Brain microvascular endothelial cell (primary cell): ENCODE measurements around the gene KCNQ1.

ENCODE experiments used
- DNase-seq: peaks from one replicate; pipeline ENCODE4 v3.0.0-alpha.2; 2020
- H3K27ac ChIP-seq: fragments of 250-450 bp; sonication (Bioruptor Pico); 2 replicates; pipeline ENCODE4 v1.5.1; 2020; ENCODE audit warnings: mild to moderate bottlenecking, moderate library complexity
- H3K27me3 ChIP-seq: fragments of 250-450 bp; sonication (Bioruptor Pico); replicated peaks from 2 replicates; pipeline ENCODE4 v1.5.1; 2020; ENCODE audit warnings: mild to moderate bottlenecking
- H3K36me3 ChIP-seq: fragments of 250-450 bp; sonication (Bioruptor Pico); replicated peaks from 2 replicates; pipeline ENCODE4 v1.5.1; 2020; ENCODE audit warnings: mild to moderate bottlenecking
- H3K4me3 ChIP-seq: 2 replicates; pipeline ENCODE4 v1.5.1; 2011; ENCODE audit warnings: low read depth, mild to moderate bottlenecking, control low read depth, low read length, moderate library complexity
- CTCF ChIP-seq: IDR thresholded peaks from 2 replicates; pipeline ENCODE4 v1.5.1; 2011; ENCODE audit warnings: low read depth, mild to moderate bottlenecking, moderate library complexity, low read length, control low read depth, inconsistent platforms; ENCODE audit errors: missing control alignments
- in situ Hi-C: cut with HindIII; loops from 2 replicates; pipeline ENCODE4 v1.10.0; 2017; ENCODE audit warnings: low sequenced_read_pairs, low pct_ligation_motif_present

Gene KCNQ1

GRCh38 chr11:2777871-2778629, 333.2 kb downstream of the KCNQ1 start:
- in situ Hi-C loops, result no loop called here
- Histone ChIP-seq H3K27ac (no peak overlapping the region), H3K36me3 (no peaks in the 10 kb centered on the region), H3K27me3 (peaks cover 3% of the 10 kb centered on the region), H3K4me3 (no peak overlapping the region)
- DNase-seq, result no peak
- TF ChIP-seq CTCF, result no peak

- no peak for TF ChIP-seq CTCF
- Histone ChIP-seq H3K27me3 (no peaks in the 10 kb centered on the region), H3K36me3 (no peaks in the 10 kb centered on the region), H3K4me3 (no peak overlapping the region), H3K27ac (no peak overlapping the region)
- peak; percentile 27 for DNase-seq
- in situ Hi-C loops, result no loop called here
Observed at GRCh38 chr11:2778630-2779498, 334.1 kb downstream of the KCNQ1 start.

- H3K27ac ChIP-seq, result no peak overlapping the region
- no peaks in the 10 kb centered on the region for H3K36me3 ChIP-seq
- H3K27me3 ChIP-seq, result no peaks in the 10 kb centered on the region
- in situ Hi-C loops, result no loop called here
- TF ChIP-seq CTCF, result no peak
- DNase-seq, result no peak
- H3K4me3 ChIP-seq, result no peak overlapping the region
Observed at GRCh38 chr11:2779499-2779980, 334.7 kb downstream of the KCNQ1 start.

GRCh38 chr11:2779981-2780849, 335.4 kb downstream of the KCNQ1 start:
- no peak for TF ChIP-seq CTCF
- Histone ChIP-seq H3K4me3 (no peak overlapping the region), H3K36me3 (no peaks in the 10 kb centered on the region), H3K27me3 (no peaks in the 10 kb centered on the region), H3K27ac (no peak overlapping the region)
- DNase-seq, result no peak
- in situ Hi-C loops, result no loop called here

GRCh38 chr11:2780850-2781407, 336.1 kb downstream of the KCNQ1 start:
- Histone ChIP-seq H3K36me3 (no peaks in the 10 kb centered on the region), H3K27me3 (no peaks in the 10 kb centered on the region), H3K27ac (no peak overlapping the region), H3K4me3 (no peak overlapping the region)
- no peak for DNase-seq
- TF ChIP-seq CTCF, result no peak
- in situ Hi-C loops, result no loop called here
